Measurements from ENCODE around the gene PNN.
"Not testable (repeated sequence)": the region's sequence is repeated elsewhere in the genome, so short reads cannot be mapped to it uniquely, and the experiment has no call there.

Gene PNN

DNA sequence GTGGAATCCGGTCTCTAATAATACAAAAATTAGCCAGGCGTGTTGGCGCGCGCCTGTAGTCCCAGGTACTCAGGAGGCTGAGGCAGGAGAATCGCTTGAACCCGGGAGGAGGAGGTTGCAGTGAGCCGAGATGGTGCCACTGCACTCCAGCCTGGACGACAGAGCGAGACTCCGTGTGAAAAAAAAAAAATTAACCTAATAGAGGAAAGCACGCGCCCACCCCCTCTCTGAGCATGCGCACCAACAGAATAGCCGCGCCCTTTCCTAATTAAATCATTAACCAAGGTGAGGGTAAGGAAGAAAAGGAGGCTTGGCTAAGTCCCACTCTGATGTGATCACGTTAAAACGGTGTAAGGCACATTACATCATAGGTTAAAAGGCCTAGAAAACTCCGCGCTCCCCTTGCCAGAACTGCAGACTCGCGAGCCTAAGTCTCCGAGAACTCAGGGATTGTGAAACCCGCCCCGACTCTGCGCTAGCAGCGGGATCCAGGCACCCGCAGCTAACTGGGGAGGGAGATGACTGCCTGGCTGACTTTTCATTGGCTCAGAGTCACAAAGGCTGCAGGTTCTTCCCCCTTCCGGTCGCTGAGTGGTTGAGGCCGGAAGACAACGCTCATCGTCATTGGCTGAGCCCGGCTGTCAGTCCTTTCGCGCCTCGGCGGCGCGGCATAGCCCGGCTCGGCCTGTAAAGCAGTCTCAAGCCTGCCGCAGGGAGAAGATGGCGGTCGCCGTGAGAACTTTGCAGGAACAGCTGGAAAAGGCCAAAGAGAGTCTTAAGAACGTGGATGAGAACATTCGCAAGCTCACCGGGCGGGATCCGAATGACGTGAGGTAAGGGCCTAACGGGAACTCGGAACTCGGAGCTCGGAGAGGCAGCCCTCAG, at the start of gene PNN:
Gene PNN, plus strand, starts transcription at position 695 of the 885 bp plus-strand sequence. Its CDS starts 26 bp downstream, at position 721.
- peak; percentile 99 for DNase-seq

DNA sequence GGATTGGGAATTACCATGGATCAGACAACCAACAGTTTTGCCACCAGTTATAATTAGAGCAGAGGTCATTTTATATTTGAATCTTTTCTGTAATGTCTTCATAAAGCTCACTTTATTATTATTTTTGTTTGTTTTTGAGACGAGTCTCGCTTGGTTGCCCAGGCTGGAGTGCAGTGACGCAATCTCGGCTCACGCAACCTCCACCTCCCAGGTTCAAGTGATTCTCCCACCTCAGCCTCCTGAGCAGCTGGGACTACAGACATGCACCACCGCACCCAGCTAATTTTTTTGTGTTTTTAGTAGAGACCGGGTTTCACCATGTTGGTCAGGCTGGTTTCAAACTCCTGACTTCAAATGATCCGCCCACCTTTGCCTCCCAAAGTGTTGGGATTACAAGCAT, 37.2 kb upstream of the PNN start:
- not testable (repeated sequence) for DNase-seq

DNA sequence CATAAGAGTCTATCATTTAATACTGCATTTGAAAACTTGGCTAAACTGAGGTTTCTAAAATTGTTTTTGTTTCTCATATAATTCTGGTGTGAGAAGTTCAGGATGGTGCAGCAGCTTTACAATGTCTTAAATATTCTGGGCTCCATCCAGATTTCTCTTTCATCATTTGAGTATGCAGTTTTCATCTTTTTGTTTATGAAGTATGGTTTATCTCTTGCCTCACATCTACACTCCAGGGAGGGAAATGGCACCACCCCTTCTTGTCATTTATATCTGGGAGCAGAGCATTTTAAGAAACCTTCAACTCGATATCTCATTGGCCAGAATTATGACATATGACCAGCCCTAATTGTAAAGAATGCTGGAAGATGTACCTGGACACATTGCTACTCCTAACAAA, 36.6 kb upstream of the PNN start:
- DNase-seq: no peak

DNA sequence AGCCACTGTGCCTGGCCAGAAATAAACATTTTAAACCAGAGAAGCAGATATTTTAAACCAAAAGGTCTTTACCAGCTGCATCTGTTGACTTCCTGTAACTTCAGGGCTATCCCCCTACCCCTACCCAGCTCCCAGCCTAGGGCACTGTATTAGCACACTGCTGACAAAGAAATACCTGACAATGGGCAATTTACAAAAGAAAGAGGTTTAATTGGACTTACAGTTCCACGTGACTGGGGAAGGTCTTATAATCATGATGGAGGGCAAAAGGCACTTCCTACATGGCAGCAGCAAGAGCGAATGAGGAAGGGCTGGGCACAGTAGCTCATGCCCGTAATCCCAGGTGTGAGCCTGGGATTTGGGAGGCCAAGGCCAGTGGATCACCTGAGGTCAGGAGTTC, 34.9 kb upstream of the PNN start:
- DNase-seq: no peak

DNA sequence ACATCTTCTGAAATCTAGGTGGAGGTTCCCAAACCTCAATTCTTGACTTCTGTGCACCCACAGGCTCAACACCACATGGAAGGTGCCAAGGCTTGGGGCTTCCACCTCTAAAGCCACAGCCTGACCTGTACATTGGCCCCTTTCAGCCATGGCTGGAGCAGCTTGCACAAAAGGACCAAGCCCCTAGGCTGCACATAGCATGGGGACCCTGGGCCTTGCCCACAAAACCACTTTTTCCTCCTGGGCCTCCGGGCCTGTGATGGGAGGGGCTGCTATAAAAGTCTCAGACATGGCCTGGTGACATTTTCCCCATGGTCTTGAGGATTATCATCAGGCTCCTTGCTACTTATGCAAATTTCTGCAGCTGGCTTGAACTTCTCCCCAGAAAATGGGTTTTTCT, 33.4 kb upstream of the PNN start:
- not testable (repeated sequence) for DNase-seq

DNA sequence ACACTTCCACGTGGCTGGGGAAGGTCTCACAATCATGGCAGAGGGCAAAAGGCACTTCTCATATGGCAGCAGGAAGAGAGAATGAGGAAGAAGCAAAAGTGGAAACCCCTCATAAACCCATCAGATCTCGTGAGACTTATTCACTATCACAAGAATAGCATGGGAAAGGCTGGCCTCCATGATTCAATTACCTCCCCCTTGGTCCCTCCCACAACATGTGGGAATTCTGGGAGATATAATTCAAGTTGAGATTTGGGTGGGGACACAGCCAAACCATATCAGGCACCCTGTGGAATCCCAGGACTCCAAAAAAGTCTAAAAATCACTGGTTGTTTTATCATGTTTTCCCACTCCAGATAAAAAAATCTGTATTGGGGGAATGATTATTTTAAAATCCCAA, 31.8 kb upstream of the PNN start:
- not testable (repeated sequence) for DNase-seq

DNA sequence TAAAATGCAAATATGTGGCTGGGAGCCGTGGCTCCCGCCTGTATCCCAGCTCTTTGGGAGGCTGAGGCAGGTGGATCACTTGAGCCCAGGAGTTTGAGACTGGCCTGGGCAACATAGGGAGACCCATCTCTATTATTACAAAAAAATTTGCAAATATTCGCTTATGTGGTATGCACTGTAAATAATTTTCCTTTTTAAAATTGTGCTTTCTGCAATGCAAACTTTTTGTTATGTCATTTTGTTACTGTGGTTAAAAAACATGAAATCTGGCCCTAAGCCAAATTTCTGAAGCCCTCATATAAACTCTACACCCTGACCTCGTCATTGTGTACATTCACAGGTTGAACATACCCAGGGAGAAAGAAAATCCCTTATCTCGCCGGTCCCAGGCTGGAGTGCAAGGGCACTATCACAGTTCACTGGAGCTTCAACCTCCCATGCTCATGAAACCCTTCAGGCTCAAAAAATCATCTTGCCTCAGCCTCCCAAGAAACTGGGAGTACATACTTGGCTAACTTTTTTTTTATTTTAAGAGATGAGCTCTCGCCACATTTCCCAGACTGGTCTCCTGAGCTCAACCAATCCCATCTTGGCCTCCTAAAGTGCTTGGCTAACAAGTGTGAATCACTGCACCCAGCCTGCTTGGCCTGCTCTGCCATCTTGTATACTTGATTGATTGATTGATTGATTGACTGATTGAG, 29.6 kb upstream of the PNN start:
- no peak for DNase-seq

DNA sequence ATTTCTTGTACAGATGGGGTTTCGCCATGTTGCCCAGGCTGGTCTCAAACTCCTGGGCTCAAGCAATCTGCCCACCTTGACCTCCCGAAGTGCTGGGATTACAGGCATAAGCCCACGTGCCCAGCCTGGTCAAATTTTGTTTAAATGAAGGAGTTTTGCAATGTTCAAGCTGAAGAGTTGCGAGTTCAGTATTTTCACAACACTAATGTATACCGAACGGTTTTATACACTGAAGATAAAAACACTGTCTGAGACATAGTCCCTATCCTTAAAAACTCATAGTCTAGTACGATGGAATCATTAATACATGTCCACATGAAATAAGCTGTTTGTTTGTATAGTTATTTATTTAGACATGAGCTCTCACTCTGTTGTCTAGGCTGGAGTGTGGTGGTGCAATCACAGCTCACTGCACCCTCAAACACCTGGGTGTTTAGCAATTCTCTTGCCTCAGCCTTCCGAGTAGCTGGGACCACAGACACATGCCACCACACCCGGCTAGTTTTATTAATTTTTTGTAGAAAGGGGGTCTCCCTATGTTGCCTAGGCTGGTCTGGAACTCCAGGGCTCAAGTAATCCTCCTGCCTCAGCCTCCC, 20.4 kb upstream of the PNN start:
- DNase-seq: no peak

DNA sequence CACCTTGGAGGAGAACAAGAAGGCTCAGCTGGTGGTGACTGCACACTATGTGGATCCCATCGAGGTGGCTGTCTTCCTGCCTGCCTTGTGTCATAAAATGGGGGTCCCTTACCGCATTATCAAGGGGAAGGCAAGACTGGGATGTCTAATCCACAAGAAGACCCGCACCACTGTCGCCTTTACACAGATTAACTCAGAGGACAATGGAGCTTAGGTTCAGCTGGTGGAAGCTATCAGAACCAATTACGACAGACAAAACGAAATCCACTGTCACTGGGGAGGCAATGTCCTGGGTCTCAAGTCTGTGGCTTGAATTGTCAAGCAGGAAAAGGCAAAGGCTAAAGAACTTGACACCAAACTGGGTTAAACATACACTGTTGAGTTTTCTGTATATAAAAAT, 17.6 kb upstream of the PNN start:
- no peak for DNase-seq

DNA sequence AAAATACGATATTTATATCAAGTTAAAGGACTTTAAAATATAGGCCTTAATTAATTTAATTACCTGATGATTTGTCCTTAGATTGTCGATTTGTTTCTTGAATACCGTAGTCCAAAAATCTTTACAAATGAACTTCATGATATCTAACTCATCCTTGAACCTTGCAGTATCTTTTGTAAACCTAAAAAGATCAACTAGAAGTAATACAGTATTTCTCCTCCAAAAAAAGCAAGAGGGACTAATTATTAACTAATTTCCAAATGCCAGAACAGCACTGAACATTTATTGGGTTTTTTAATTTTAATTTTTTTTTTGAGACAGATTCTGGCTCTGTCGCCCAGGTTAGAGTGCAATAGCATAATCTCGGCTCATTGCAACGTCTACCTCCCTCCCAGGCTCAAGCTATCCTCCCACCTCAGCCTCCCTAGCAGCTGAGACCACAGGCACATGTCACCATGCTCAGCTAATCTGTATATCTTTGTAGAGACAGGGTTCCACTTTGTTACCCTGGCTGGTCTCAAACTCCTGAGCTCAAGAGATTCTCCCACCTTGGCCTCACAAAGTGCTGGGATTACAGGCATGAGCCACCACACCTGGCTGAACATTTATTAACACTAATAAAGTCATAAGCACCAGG, 16.7 kb upstream of the PNN start:
- no peak for DNase-seq

DNA sequence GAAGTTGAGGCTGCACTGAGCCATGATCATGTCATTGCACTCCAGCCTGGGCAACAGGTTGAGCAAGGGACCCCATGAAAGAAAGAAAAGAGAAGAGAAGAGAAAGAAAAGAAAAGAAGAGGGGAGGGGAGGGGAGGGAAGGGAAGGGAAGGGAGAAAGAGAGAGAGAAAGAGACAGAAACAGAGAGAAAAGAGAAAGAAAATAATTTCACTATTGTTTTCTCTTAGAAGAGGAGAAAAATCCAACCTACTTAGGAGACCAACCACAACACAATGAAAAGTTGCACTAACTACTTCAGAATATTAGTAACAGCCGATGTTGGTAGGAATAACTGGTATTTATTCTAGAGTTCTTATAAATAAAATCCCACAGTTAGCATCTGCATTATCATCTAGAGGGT, 14.6 kb upstream of the PNN start:
- DNase-seq: no peak

DNA sequence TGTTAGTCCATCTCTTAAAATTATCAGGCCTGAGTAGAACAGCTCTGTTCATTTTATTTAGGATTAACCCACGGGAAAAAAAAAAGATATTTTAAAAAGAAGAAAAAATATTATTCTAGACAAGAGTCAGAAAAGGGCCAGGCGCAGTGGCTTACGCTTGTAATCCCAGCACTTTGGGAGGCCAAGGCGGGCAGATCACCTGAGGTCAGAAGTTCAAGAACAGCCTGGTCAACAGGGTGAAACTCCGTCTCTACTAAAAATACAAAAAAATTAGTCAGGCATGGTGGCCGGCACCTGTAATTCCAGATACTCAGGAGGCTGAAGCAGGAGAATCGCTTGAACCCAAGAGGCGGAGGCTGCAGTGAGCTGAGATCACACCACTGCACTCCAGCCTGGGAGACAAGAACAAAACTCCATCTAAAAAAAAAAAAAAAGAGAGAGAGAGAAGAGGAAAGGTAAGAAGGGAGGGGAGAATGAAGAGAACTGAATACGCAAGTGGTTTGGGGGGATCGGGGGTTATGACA, 7.2 kb upstream of the PNN start:
- DNase-seq: not testable (repeated sequence)

DNA sequence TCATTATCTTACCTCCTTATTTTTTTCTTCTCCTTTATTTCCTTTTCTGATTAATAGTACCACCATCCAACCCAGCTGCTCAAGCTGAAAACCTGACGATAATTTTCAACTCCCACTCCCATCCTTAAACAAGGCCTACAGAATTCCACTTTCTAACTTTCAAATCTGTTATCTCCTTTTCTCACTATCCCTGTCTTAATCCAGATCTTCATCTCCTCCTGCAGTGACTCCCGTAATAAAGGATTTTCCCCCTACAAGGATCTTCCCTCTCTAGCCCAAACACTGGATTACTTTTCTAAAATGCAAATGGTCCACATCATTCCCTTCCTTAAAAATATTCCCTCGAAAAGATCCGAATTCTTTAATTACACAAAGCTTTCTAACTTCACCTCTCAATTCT, 6.5 kb upstream of the PNN start:
- no peak for DNase-seq

DNA sequence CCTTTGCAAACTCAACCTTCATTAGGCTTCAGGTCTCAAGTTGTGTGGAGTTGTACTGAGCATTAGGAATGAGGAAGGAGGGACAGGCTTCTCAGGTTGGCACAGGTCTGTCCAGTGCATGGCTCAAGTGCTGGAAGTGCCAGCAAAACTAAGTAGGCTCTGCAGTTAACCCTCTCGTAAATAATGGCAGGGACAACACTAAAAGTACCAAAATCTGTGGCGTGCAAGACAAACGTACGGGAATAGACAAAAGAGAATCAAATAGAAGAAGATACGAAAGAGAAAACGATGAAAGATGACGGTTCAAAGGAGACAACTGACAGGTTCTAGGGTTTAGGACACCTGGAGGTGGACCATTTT, 5.5 kb upstream of the PNN start:
- no peak for DNase-seq

DNA sequence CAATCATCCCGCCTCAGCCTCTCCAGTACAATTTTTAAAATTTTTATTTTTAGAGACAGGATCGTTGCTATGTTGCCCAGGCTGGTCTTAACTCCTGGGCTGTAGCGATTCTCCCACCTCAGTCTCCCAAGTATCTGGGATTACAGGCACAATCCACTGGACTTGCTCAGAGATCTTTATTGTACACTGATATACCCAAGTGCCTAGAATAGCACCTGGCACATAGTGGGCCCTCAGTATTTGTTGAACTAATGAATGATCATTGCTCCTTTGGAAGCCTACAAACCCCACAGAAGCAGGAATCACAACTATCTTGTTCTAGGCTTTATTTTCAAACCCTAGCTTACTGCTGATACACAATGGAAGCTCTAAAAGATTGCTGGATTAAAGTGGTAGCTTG, 1.9 kb upstream of the PNN start:
- no peak for DNase-seq

DNA sequence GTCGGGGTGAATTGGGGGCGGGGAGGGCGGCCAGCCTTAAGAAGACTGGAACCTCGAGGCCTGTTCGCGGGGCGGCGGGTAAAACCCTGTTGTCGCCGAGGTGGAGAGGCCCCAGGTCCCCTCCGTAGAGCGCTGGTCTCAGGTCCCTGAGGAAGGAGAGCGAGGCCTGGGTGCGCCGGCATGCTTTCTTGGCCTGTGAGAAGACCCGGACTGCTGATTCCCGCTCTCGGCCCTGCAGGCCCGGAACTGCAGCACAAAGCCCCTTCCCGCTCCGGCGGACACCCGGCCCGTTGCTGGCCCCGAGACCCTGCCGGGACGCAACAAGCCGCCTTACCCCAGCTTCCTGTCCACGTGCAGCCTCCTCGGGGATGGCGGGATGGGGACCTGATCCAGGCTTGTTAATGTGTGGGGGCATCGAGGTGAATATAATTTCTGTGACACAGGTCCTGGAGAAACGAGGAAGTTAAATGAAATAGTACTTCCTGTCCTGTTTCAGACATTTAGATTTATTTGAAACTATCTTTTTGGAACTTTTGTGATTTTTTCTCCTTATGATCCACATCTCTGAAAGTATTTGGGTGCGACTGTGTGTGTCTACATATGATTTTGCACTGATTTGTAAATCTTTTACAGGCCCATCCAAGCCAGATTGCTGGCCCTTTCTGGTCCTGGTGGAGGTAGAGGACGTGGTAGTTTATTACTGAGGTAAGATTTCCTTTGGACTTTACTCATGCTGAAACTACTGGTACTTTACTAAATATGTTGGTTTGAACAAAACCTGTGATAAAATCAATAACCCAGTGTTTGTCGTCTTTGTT, 600 bp downstream of the PNN start:
- no peak for DNase-seq

DNA sequence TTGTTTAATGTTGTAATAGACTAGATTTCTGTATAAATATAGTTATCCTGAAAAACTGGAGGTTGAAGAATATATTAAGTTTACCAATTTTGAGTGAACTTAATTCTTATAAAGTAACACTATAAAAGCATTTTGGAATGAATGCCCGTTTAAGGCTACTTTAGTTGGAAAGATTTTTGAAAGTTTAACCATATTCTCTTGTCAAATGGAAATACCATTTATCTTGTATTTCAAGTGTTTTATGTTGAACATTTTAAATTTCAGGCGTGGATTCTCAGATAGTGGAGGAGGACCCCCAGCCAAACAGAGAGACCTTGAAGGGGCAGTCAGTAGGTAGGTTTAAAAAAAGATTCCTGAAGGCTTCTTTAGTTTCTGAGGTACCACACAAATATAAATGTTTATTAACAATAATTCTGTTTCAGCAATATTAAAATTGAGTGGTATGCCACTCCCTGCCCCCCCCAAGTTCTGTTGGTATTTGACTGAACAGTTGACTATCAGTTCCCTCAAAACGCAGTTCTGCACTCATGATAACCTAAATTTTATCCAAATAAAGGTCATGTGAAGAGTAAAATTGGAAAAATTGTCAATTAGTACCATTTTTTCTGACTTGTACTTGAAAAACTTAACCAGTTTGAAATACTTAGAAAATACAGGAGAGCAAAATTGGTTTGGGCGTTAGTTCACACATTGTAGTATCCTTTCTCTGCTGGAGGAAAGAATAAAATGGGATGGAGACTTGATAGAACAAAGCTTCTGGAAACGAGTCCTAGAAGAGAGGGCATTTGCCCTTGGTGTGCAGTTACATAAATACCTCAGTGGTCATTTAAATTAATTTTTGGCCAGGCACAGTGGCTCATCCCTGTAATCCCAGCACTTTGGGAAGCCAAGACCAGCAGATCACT, 1.5 kb downstream of the PNN start:
- DNase-seq: no peak

DNA sequence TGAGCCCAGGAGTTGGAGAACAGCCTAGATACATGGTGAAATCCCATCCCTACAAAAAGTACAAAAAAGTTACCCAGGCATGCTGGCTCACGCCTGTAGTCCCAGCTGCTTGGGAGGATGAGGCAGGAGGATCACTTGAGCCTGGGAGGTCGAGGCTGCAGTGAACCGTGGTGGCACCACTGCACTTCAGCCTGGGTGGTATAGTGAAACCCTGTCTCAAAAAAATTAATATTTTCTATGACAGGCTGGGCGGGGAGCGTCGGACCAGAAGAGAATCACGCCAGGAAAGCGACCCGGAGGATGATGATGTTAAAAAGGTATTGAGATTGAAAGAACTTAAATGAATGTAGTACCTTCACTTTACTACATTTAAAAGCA, 2.1 kb downstream of the PNN start:
- no peak for DNase-seq

DNA sequence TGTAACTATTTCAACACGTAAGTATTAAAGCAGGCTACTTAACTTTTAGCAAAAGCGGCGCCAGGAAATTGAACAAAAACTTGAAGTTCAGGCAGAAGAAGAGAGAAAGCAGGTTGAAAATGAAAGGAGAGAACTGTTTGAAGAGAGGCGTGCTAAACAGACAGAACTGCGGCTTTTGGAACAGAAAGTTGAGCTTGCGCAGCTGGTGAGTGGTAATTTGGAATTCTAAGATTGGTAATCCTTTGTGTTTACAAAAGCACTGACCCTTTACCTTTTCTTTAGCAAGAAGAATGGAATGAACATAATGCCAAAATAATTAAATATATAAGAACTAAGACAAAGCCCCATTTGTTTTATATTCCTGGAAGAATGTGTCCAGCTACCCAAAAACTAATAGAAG, 4.0 kb downstream of the PNN start:
- no peak for DNase-seq

DNA sequence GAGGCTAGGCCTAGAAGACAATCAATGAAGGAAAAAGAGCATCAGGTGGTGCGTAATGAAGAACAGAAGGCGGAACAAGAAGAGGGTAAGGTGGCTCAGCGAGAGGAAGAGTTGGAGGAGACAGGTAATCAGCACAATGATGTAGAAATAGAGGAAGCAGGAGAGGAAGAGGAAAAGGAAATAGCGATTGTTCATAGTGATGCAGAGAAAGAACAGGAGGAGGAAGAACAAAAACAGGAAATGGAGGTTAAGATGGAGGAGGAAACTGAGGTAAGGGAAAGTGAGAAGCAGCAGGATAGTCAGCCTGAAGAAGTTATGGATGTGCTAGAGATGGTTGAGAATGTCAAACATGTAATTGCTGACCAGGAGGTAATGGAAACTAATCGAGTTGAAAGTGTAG, 5.5 kb downstream of the PNN start:
- DNase-seq: no peak

DNA sequence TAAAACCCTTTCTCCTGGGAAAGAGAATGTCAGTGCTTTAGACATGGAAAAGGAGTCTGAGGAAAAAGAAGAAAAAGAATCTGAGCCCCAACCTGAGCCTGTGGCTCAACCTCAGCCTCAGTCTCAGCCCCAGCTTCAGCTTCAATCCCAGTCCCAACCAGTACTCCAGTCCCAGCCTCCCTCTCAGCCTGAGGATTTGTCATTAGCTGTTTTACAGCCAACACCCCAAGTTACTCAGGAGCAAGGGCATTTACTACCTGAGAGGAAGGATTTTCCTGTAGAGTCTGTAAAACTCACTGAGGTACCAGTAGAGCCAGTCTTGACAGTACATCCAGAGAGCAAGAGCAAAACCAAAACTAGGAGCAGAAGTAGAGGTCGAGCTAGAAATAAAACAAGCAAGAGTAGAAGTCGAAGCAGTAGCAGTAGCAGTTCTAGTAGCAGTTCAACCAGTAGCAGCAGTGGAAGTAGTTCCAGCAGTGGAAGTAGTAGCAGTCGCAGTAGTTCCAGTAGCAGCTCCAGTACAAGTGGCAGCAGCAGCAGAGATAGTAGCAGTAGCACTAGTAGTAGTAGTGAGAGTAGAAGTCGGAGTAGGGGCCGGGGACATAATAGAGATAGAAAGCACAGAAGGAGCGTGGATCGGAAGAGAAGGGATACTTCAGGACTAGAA, 6.1 kb downstream of the PNN start:
- DNase-seq: no peak

All from CD4-positive, alpha-beta T cell treated with Interleukin-21 for 1 hour (primary cell).